Neural progenitor cell (in vitro differentiated cells): Measurements from ENCODE around the gene RIMKLB.

Source experiments
- CTCF ChIP-seq: fragments of 200-600 bp; sonication (generic); IDR thresholded peaks from 2 replicates; pipeline ENCODE4 v1.5.1; 2017; ENCODE audit warnings: antibody characterized with exemption, mild to moderate bottlenecking
- EZH2 ChIP-seq: fragments of 200-600 bp; sonication (generic); IDR thresholded peaks from 2 replicates; pipeline ENCODE4 v1.6.1; 2017; ENCODE audit warnings: antibody characterized with exemption, mild to moderate bottlenecking, moderate library complexity
- EZH2phosphoT487 ChIP-seq: fragments of 200-600 bp; sonication (generic); IDR thresholded peaks from 2 replicates; pipeline ENCODE4 v1.6.1; 2017; ENCODE audit warnings: antibody characterized with exemption

- TF ChIP-seq CTCF (peak; percentile 4), EZH2phosphoT487 (no peak), EZH2 (no peak)
Observed at GRCh38 chr12:8697120-8697475, 693 bp upstream of the RIMKLB start.
